HG03520 (cell line): Measurements from ENCODE around the gene STK38L.
"Not testable (repeated sequence)": the region's sequence is repeated elsewhere in the genome, so short reads cannot be mapped to it uniquely, and the experiment has no call there.

Experiments used
- ATAC-seq: cut with Tn5 transposase; IDR thresholded peaks from one replicate; pipeline ENCODE4 v1.9.1; 2021; ENCODE audit warnings: mild to moderate bottlenecking, moderate library complexity; ENCODE audit not compliant: unreplicated experiment

The STK38L gene

GRCh38 chr12:27226407-27226929 lies 17.6 kb upstream of the STK38L start:
- ATAC-seq: no peak

GRCh38 chr12:27229367-27229766 lies 14.7 kb upstream of the STK38L start:
- ATAC-seq: no peak

- not testable (repeated sequence) for ATAC-seq
Measured at GRCh38 chr12:27231374-27231773, 12.7 kb upstream of the STK38L start.

- no peak for ATAC-seq
Measured at GRCh38 chr12:27233814-27234213, 10.3 kb upstream of the STK38L start.

GRCh38 chr12:27236498-27236897 lies 7.6 kb upstream of the STK38L start:
- no peak for ATAC-seq

- ATAC-seq: peak; percentile 64
Measured at GRCh38 chr12:27237790-27238771, 6.0 kb upstream of the STK38L start.

GRCh38 chr12:27243006-27243405 lies 1.1 kb upstream of the STK38L start:
- no peak for ATAC-seq

GRCh38 chr12:27244689-27245488 lies 803 bp downstream of the STK38L start:
- no peak for ATAC-seq

- no peak for ATAC-seq
Measured at GRCh38 chr12:27246141-27246540, 2.1 kb downstream of the STK38L start.

GRCh38 chr12:27246774-27247173 lies 2.7 kb downstream of the STK38L start:
- ATAC-seq: no peak

GRCh38 chr12:27252934-27253333 lies 8.8 kb downstream of the STK38L start:
- ATAC-seq: no peak

GRCh38 chr12:27253347-27253746 lies 9.3 kb downstream of the STK38L start:
- ATAC-seq: no peak

- no peak for ATAC-seq
Measured at GRCh38 chr12:27255806-27256205, 11.7 kb downstream of the STK38L start.

GRCh38 chr12:27257104-27257843 lies 13.2 kb downstream of the STK38L start:
- ATAC-seq: no peak

- no peak for ATAC-seq
Measured at GRCh38 chr12:27260746-27261145, 16.7 kb downstream of the STK38L start.

- ATAC-seq: no peak
Measured at GRCh38 chr12:27261866-27262265, 17.8 kb downstream of the STK38L start.

GRCh38 chr12:27270148-27270547 lies 26.1 kb downstream of the STK38L start:
- no peak for ATAC-seq

- no peak for ATAC-seq
Measured at GRCh38 chr12:27271206-27271605, 27.1 kb downstream of the STK38L start.

- no peak for ATAC-seq
Measured at GRCh38 chr12:27272373-27273028, 28.4 kb downstream of the STK38L start.

GRCh38 chr12:27273114-27273513 lies 29.0 kb downstream of the STK38L start:
- no peak for ATAC-seq
